Liver (tissue), 9 donors: ENCODE measurements around the gene ZNF185. TPM values are rescaled to one million over a fixed set of nuclear protein-coding genes. Genes with fewer than 3 reads are reported as not detected.

ENCODE experiments used
- DNase-seq: peaks from one replicate; pipeline ENCODE4 v3.0.0-alpha.2; 2017; ENCODE audit warnings: low spot score
- H3K27ac ChIP-seq, 2 donors: one replicate each; pipeline ENCODE4 v1.7.0; 2013; ENCODE audit warnings: inconsistent platforms in 2 of 2, low read length in 2 of 2, control low read depth in 1 of 2, low read depth in 1 of 2, mild to moderate bottlenecking in 1 of 2
- H3K27me3 ChIP-seq, 4 donors: one replicate each; pipeline versions ENCODE4 v1.6.1 to v1.7.0; 2013; ENCODE audit warnings: low read length in 3 of 4, inconsistent platforms in 1 of 4, mild to moderate bottlenecking in 1 of 4, moderate library complexity in 1 of 4; ENCODE audit not compliant: control insufficient read depth in 4 of 4, insufficient read depth in 4 of 4
- H3K36me3 ChIP-seq, 4 donors: one replicate each; pipeline versions ENCODE4 v1.6.1 to v1.7.0; 2013; ENCODE audit warnings: low read length in 3 of 4, mild to moderate bottlenecking in 3 of 4, low read depth in 1 of 4, moderate library complexity in 1 of 4; ENCODE audit not compliant: control insufficient read depth in 4 of 4, insufficient read depth in 3 of 4
- H3K4me1 ChIP-seq, 4 donors: one replicate each; pipeline versions ENCODE4 v1.6.1 to v1.7.0; 2013; ENCODE audit warnings: low read length in 3 of 4, mild to moderate bottlenecking in 3 of 4, moderate library complexity in 1 of 4; ENCODE audit not compliant: control insufficient read depth in 4 of 4, insufficient read depth in 4 of 4
- H3K4me3 ChIP-seq, 3 donors: one replicate each; pipeline versions ENCODE4 v1.6.1 to v1.7.0; 2013; ENCODE audit warnings: low read length in 3 of 3, control low read depth in 1 of 3, low read depth in 1 of 3, mild to moderate bottlenecking in 1 of 3
- H3K9ac ChIP-seq, 2 donors: one replicate each; pipeline ENCODE4 v1.7.0; 2013; ENCODE audit warnings: low read length in 2 of 2, mild to moderate bottlenecking in 2 of 2, moderate library complexity in 2 of 2, control low read depth in 1 of 2, low read depth in 1 of 2
- H3K9me3 ChIP-seq, 4 donors: one replicate each; pipeline versions ENCODE4 v1.6.1 to v1.7.0; 2013; ENCODE audit warnings: low read length in 3 of 4; ENCODE audit not compliant: control insufficient read depth in 4 of 4
- EGR1 ChIP-seq, 2 donors: IDR thresholded peaks; 2 replicates each; pipeline ENCODE4 v1.6.1; 2016 to 2018; ENCODE audit warnings: antibody characterized with exemption in 2 of 2, low read depth in 2 of 2
- FOXA1 ChIP-seq: IDR thresholded peaks from 2 replicates; pipeline ENCODE4 v1.6.1; 2016; ENCODE audit warnings: antibody characterized with exemption
- FOXA2 ChIP-seq: IDR thresholded peaks from 2 replicates; pipeline ENCODE4 v1.6.1; 2016; ENCODE audit warnings: antibody characterized with exemption
- GABPA ChIP-seq, 2 donors: IDR thresholded peaks in 1 of 2; conservative IDR thresholded peaks in 1 of 2; 2 replicates each; pipeline ENCODE4 v1.6.1; 2016; ENCODE audit warnings: antibody characterized with exemption in 2 of 2, mild to moderate bottlenecking in 1 of 2, moderate library complexity in 1 of 2
- HNF4A ChIP-seq, 2 donors: conservative IDR thresholded peaks; 2 replicates each; pipeline ENCODE4 v1.6.1; 2016; ENCODE audit warnings: antibody characterized with exemption in 2 of 2, mild to moderate bottlenecking in 2 of 2
- HNF4G ChIP-seq: IDR thresholded peaks from 2 replicates; pipeline ENCODE4 v1.6.1; 2016; ENCODE audit warnings: antibody characterized with exemption
- JUND ChIP-seq, 2 donors: IDR thresholded peaks; 2 replicates each; pipeline ENCODE4 v1.6.1; 2016; ENCODE audit warnings: antibody characterized with exemption in 2 of 2
- NR2F2 ChIP-seq: IDR thresholded peaks from 2 replicates; pipeline ENCODE4 v1.6.1; 2016; ENCODE audit warnings: antibody characterized with exemption
- RAD21 ChIP-seq, 2 donors: IDR thresholded peaks; 2 replicates each; pipeline ENCODE4 v1.6.1; 2016; ENCODE audit warnings: antibody characterized with exemption in 2 of 2, mild to moderate bottlenecking in 2 of 2
- RXRA ChIP-seq, 2 donors: IDR thresholded peaks; 2 replicates each; pipeline ENCODE4 v1.6.1; 2017 to 2018; ENCODE audit warnings: antibody characterized with exemption in 2 of 2, mild to moderate bottlenecking in 1 of 2
- SP1 ChIP-seq: IDR thresholded peaks from 2 replicates; pipeline ENCODE4 v1.6.1; 2018; ENCODE audit warnings: antibody characterized with exemption, mild to moderate bottlenecking
- TAF1 ChIP-seq: conservative IDR thresholded peaks from 2 replicates; pipeline ENCODE4 v1.6.1; 2016; ENCODE audit warnings: antibody characterized with exemption, mild to moderate bottlenecking
- YY1 ChIP-seq: IDR thresholded peaks from 2 replicates; pipeline ENCODE4 v1.6.1; 2016; ENCODE audit warnings: antibody characterized with exemption, mild to moderate bottlenecking
- WGBS: extraction: QIAGEN DNeasy Blood & Tissue Kit; methylation state at CpG from one replicate; pipeline ENCODE4 v1.1.7; 2013; 5-methylcytosine and 5-hydroxymethylcytosine counted together
- polyA plus RNA-seq, 2 donors: library from polyadenylated mRNA; stranded (reverse) in 1 of 2; unstranded in 1 of 2; fragments of 200-250 nt in 1 of 2; fragments of >200 nt in 1 of 2; fragmentation: Nextera tagmentation in 1 of 2; extraction: Ambion mirVana in 1 of 2; gene quantifications; one replicate each; pipeline versions ENCODE4 v1.2.1 to v1.2.3, GENCODE V29; 2013 to 2015
- total RNA-seq, 2 donors: library from RNA; depleted of rRNA; stranded (reverse); fragments of >200 nt; gene quantifications; one replicate each; pipeline ENCODE4 v1.2.3, GENCODE V29; 2014
- TF ChIP-seq, protein P1 (sequence below): IDR thresholded peaks from 2 replicates; pipeline ENCODE4 v1.6.1; 2016; ENCODE audit warnings: antibody characterized with exemption
- TF ChIP-seq, protein P2 (sequence below): IDR thresholded peaks from 2 replicates; pipeline ENCODE4 v1.6.1; 2016; ENCODE audit warnings: antibody characterized with exemption, mild to moderate bottlenecking
- TF ChIP-seq, protein P3 (sequence below): IDR thresholded peaks from 2 replicates; pipeline ENCODE4 v1.6.1; 2016; ENCODE audit warnings: antibody characterized with exemption
- TF ChIP-seq, protein P4 (sequence below): fragments of 150-350 bp; IDR thresholded peaks from 2 replicates; pipeline ENCODE4 v1.5.1; 2017; ENCODE audit warnings: improper control_type of control experiment, low read depth, low read length; ENCODE audit not compliant: missing input control
- TF ChIP-seq, protein P5 (sequence below): IDR thresholded peaks from 2 replicates; pipeline ENCODE4 v1.6.1; 2016; ENCODE audit warnings: antibody characterized with exemption
- donor health status: healthy.
- donor health status: healthy.
- donor health status: healthy.
- donor health status: healthy.
- donor health status: healthy.

The ZNF185 gene
- total and polyA plus RNA-seq, 4 donors = 0.44 to 3.2 (median 0.94) TPM

DNA sequence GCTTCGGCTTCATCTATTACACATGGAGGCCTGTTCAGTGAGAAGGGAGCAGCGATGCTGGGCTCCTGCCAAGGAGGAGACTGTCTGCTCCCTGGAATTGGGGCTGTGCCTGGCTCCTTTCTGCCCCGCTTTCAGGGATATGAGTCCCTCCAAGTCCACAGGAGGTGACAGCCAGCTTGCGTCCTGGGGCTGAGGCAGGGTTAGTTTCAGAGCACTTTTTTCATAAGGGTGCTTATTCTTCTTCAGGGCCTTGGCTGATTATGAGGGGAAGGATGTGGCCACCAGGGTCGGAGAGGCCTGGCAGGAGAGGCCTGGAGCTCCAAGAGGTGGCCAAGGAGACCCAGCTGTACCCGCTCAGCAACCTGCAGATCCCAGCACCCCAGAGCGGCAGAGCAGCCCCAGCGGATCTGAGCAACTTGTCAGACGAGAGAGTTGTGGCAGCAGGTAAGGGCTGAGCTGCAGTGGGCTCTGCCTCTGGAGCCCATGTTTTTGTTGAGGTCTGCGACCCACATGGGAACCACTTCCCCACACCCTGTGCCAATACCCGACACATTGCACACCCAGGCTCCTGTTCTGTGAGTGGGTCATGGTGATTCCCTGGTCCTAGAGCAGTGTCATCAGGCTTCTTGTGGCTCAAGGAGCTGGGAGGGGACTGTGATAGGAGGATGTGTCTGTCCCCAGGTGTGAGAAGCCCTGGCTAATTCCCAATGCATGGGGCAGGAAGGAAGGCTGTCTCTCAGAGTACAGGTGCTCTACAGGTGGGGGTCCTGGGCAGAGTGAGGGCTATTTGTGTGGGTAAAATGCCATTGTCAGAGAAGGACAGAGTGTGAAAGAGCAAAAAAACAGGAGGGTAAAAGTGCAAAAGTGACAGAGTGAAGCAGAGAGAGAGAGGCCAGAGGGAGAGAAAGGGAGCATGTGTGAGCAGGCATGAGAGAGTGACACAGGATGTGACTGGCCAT is 47.4 kb downstream of the ZNF185 start:
- no peak overlapping the region for H3K4me3 ChIP-seq
- peaks cover 0 to 14% (median 7%) of the 10 kb centered on the region in 4 donors for H3K4me1 ChIP-seq
- H3K27ac ChIP-seq = no peak overlapping the region
- TF ChIP-seq EGR1 (IDR thresholded peaks at IDR 0.05; ENCODE audit: low read depth in 2 of 2) (no peak), JUND (IDR thresholded peaks at IDR 0.05) (no peak), RAD21 (IDR thresholded peaks at IDR 0.05) (no peak), YY1 (no peak), RXRA (IDR thresholded peaks at IDR 0.05) (no peak), FOXA1 (no peak), FOXA2 (no peak), TAF1 (no peak), HNF4A (conservative IDR thresholded peaks at IDR 0.05) (no peak), SP1 (no peak), GABPA (IDR thresholded peaks at IDR 0.05 in 1 of 2, conservative IDR thresholded peaks at IDR 0.05 in 1 of 2) (no peak), HNF4G (no peak), NR2F2 (no peak)
- TF ChIP-seq, protein P1, sequence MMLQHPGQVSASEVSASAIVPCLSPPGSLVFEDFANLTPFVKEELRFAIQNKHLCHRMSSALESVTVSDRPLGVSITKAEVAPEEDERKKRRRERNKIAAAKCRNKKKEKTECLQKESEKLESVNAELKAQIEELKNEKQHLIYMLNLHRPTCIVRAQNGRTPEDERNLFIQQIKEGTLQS = no peak
- TF ChIP-seq, protein P2, sequence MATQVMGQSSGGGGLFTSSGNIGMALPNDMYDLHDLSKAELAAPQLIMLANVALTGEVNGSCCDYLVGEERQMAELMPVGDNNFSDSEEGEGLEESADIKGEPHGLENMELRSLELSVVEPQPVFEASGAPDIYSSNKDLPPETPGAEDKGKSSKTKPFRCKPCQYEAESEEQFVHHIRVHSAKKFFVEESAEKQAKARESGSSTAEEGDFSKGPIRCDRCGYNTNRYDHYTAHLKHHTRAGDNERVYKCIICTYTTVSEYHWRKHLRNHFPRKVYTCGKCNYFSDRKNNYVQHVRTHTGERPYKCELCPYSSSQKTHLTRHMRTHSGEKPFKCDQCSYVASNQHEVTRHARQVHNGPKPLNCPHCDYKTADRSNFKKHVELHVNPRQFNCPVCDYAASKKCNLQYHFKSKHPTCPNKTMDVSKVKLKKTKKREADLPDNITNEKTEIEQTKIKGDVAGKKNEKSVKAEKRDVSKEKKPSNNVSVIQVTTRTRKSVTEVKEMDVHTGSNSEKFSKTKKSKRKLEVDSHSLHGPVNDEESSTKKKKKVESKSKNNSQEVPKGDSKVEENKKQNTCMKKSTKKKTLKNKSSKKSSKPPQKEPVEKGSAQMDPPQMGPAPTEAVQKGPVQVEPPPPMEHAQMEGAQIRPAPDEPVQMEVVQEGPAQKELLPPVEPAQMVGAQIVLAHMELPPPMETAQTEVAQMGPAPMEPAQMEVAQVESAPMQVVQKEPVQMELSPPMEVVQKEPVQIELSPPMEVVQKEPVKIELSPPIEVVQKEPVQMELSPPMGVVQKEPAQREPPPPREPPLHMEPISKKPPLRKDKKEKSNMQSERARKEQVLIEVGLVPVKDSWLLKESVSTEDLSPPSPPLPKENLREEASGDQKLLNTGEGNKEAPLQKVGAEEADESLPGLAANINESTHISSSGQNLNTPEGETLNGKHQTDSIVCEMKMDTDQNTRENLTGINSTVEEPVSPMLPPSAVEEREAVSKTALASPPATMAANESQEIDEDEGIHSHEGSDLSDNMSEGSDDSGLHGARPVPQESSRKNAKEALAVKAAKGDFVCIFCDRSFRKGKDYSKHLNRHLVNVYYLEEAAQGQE = no peak
- TF ChIP-seq, protein P3, sequence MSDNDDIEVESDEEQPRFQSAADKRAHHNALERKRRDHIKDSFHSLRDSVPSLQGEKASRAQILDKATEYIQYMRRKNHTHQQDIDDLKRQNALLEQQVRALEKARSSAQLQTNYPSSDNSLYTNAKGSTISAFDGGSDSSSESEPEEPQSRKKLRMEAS = no peak
- TF ChIP-seq, protein P4, sequence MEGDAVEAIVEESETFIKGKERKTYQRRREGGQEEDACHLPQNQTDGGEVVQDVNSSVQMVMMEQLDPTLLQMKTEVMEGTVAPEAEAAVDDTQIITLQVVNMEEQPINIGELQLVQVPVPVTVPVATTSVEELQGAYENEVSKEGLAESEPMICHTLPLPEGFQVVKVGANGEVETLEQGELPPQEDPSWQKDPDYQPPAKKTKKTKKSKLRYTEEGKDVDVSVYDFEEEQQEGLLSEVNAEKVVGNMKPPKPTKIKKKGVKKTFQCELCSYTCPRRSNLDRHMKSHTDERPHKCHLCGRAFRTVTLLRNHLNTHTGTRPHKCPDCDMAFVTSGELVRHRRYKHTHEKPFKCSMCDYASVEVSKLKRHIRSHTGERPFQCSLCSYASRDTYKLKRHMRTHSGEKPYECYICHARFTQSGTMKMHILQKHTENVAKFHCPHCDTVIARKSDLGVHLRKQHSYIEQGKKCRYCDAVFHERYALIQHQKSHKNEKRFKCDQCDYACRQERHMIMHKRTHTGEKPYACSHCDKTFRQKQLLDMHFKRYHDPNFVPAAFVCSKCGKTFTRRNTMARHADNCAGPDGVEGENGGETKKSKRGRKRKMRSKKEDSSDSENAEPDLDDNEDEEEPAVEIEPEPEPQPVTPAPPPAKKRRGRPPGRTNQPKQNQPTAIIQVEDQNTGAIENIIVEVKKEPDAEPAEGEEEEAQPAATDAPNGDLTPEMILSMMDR = no peak
- no peaks in the 10 kb centered on the region for H3K9me3 ChIP-seq
- H3K27me3 ChIP-seq = no peaks in the 10 kb centered on the region
- 97% methylated on average over 11 of the region's 11 CpGs for WGBS
- DNase-seq = no peak
- H3K36me3 ChIP-seq = no peaks in the 10 kb centered on the region
- H3K9ac ChIP-seq = no peak overlapping the region

DNA sequence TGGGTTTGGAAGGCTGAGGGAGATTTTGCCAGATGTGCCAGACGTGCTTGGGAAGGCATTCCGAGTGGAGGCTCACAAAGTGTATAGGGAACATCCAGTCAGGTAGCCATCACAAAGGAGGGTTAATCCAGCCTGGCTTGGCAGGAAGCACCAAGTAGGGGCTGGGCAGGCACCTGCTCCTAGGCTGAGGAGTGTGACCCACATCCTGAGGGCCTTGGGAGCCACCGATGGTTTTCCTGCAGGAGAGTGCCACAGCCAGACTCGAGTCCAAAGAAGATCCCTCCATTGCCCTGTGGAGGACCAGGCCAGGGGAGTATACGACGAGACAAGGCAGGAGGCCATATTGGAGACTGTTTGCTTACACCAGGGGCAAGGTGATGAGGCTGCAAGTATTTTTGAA is 48.8 kb downstream of the ZNF185 start:
- WGBS = 96% methylated on average over 6 of the region's 6 CpGs
- H3K36me3 ChIP-seq = no peaks in the 10 kb centered on the region
- no peak overlapping the region for H3K27ac ChIP-seq
- DNase-seq = no peak
- H3K4me1 ChIP-seq = peaks cover 0 to 8% (median 4%) of the 10 kb centered on the region in 4 donors
- H3K4me3 ChIP-seq = no peak overlapping the region
- H3K9me3 ChIP-seq = no peaks in the 10 kb centered on the region
- H3K27me3 ChIP-seq = no peaks in the 10 kb centered on the region
- H3K9ac ChIP-seq = no peak overlapping the region
- TF ChIP-seq, protein P5, sequence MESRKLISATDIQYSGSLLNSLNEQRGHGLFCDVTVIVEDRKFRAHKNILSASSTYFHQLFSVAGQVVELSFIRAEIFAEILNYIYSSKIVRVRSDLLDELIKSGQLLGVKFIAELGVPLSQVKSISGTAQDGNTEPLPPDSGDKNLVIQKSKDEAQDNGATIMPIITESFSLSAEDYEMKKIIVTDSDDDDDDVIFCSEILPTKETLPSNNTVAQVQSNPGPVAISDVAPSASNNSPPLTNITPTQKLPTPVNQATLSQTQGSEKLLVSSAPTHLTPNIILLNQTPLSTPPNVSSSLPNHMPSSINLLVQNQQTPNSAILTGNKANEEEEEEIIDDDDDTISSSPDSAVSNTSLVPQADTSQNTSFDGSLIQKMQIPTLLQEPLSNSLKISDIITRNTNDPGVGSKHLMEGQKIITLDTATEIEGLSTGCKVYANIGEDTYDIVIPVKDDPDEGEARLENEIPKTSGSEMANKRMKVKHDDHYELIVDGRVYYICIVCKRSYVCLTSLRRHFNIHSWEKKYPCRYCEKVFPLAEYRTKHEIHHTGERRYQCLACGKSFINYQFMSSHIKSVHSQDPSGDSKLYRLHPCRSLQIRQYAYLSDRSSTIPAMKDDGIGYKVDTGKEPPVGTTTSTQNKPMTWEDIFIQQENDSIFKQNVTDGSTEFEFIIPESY = no peak
- TF ChIP-seq HNF4G (no peak), RXRA (IDR thresholded peaks at IDR 0.05) (no peak), YY1 (no peak), FOXA2 (no peak), NR2F2 (no peak), TAF1 (no peak), RAD21 (IDR thresholded peaks at IDR 0.05) (no peak), EGR1 (IDR thresholded peaks at IDR 0.05; ENCODE audit: low read depth in 2 of 2) (no peak), SP1 (no peak), FOXA1 (no peak), HNF4A (conservative IDR thresholded peaks at IDR 0.05) (no peak), GABPA (IDR thresholded peaks at IDR 0.05 in 1 of 2, conservative IDR thresholded peaks at IDR 0.05 in 1 of 2) (no peak)
- TF ChIP-seq, protein P4 = no peak
- TF ChIP-seq, protein P1 = no peak
